ENCODE data around the gene CHAC2. TPM values are rescaled to one million over a fixed set of nuclear protein-coding genes. Genes with fewer than 3 reads are reported as not detected.

CHAC2 gene
- total RNA-seq, 4 donors from 2014 or later: 1.7 to 3.2 (median 1.9) TPM

GRCh38 chr2:53785366-53785765 is 17.8 kb downstream of the CHAC2 start:
- Histone ChIP-seq H3K36me3 (no peaks in the 10 kb centered on the region), H3K27ac (no peak overlapping the region), H3K4me1 (peaks cover 28 to 29% of the 10 kb centered on the region in 2 donors), H3K27me3 (no peaks in the 10 kb centered on the region), H3K9me3 (no peaks in the 10 kb centered on the region), H3K4me3 (replicated peaks in 1 of 3) (peak overlapping the region in 1 of 3 donors; percentile 81)
- 56 to 59% methylated on average over 11 of the region's 11 CpGs for WGBS, 2 donors
- intact Hi-C loops (cut with DNase I): no loop called here
- DNase-seq: no peak
- TF ChIP-seq, protein P1, sequence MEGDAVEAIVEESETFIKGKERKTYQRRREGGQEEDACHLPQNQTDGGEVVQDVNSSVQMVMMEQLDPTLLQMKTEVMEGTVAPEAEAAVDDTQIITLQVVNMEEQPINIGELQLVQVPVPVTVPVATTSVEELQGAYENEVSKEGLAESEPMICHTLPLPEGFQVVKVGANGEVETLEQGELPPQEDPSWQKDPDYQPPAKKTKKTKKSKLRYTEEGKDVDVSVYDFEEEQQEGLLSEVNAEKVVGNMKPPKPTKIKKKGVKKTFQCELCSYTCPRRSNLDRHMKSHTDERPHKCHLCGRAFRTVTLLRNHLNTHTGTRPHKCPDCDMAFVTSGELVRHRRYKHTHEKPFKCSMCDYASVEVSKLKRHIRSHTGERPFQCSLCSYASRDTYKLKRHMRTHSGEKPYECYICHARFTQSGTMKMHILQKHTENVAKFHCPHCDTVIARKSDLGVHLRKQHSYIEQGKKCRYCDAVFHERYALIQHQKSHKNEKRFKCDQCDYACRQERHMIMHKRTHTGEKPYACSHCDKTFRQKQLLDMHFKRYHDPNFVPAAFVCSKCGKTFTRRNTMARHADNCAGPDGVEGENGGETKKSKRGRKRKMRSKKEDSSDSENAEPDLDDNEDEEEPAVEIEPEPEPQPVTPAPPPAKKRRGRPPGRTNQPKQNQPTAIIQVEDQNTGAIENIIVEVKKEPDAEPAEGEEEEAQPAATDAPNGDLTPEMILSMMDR (IDR thresholded peaks at IDR 0.05): no peak
- TF ChIP-seq POLR2A (IDR thresholded peaks at IDR 0.05): no peak

- intact Hi-C loops (cut with DNase I): no loop called here
- TF ChIP-seq, protein P1 (IDR thresholded peaks at IDR 0.05): no peak
- no peak for TF ChIP-seq POLR2A (IDR thresholded peaks at IDR 0.05)
- H3K27ac ChIP-seq: peak overlapping the region; percentile 38 to 78 (median 75)
- peaks cover 28 to 29% of the 10 kb centered on the region in 2 donors for H3K4me1 ChIP-seq
- WGBS, 2 donors: 1% methylated on average over 18 of the region's 18 CpGs
- H3K4me3 ChIP-seq (replicated peaks in 1 of 3): peak overlapping the region; percentile 50 to 91 (median 81)
- no peaks in the 10 kb centered on the region for H3K36me3 ChIP-seq
- H3K27me3 ChIP-seq: no peaks in the 10 kb centered on the region
- no peaks in the 10 kb centered on the region for H3K9me3 ChIP-seq
- peak; percentile 26 to 29 for DNase-seq
Observed at GRCh38 chr2:53786352-53786704, 18.7 kb downstream of the CHAC2 start.

- TF ChIP-seq, protein P1 (IDR thresholded peaks at IDR 0.05): peak in 1 of 6 experiments; percentile 3
- peak in 1 of 2 donors; percentile 72 for TF ChIP-seq POLR2A (IDR thresholded peaks at IDR 0.05)
- no peaks in the 10 kb centered on the region for H3K27me3 ChIP-seq
- no peaks in the 10 kb centered on the region for H3K9me3 ChIP-seq
- 1% methylated on average over 44 to 47 of the region's 77 CpGs for WGBS, 2 donors
- peak within 1 kb of the TSS; percentile 38 to 78 (median 75) for H3K27ac ChIP-seq
- peaks cover 28 to 29% of the 10 kb centered on the region in 2 donors for H3K4me1 ChIP-seq
- DNase-seq: peak; percentile 88 to 91
- H3K4me3 ChIP-seq (replicated peaks in 1 of 3): peak within 1 kb of the TSS; percentile 50 to 91 (median 81)
- no peaks in the 10 kb centered on the region for H3K36me3 ChIP-seq
- intact Hi-C loops (cut with DNase I): no loop called here
Observed at GRCh38 chr2:53786705-53787613, 19.4 kb downstream of the CHAC2 start, which contains the start of the genes ASB3 and ERLEC1. TSS of gene ASB3 (minus strand) at chr2:53786953. CDS start at chr2:53765572, 21,381 bp downstream. TSS of gene ERLEC1 (plus strand) at chr2:53787044. CDS start at chr2:53787211, 167 bp downstream.

DNA sequence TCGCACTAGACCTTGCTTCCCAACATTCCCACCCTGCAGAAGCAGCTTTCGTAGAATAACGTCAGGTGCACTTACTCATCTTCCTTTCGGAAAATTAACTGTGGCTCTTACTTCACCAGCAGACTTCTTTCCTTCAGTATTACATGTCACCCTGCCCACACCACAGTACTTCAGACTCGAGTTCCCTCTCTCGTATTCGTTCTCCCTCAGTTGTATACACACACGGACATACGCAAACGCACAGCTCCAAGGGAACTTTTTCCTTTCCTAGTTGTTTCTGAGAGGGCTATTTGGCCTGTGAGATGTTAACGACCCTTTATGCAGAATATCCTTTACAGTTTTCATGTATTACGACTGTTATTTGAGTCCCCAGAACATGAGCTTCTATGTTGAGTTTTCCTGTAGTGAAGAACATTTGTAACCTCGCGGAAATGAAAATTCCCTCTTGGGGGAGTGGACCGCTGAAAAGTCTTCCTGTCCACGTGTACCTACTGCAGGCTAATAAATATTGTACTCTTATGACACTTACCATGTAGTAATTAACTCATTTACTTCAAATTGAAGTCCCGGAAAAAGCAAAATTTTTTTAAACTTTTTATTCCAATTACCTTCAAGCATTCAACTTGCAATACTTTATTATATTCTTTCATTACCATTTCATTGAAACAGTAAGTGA is 20.1 kb downstream of the CHAC2 start:
- peak overlapping the region in 2 of 3 donors; percentile 75 to 78 for H3K27ac ChIP-seq
- WGBS, 2 donors: 5 to 6% methylated on average over 17 of the region's 17 CpGs
- peaks cover 34 to 35% of the 10 kb centered on the region in 2 donors for H3K4me1 ChIP-seq

More for the DNA sequence above, 20.1 kb downstream of the CHAC2 start:
- no peak for DNase-seq
- intact Hi-C loops (cut with DNase I): no loop called here
- no peak for TF ChIP-seq POLR2A (IDR thresholded peaks at IDR 0.05)
- TF ChIP-seq, protein P1 (IDR thresholded peaks at IDR 0.05): no peak
- Histone ChIP-seq H3K36me3 (no peaks in the 10 kb centered on the region), H3K4me3 (replicated peaks in 1 of 3) (peak overlapping the region; percentile 50 to 91 (median 81)), H3K9me3 (no peaks in the 10 kb centered on the region), H3K27me3 (no peaks in the 10 kb centered on the region)
